GM12891 (cell line): ENCODE results near the gene NSUN7.

Source experiments
- DNase-seq: peaks from one replicate; pipeline ENCODE4 v3.0.0; 2011; ENCODE audit warnings: low spot score; ENCODE audit not compliant: insufficient read length
- FAIRE-seq: peaks from 2 replicates; lab custom pipeline; 2011; peaks lifted over from hg19 to GRCh38; lab: Jason Lieb, UNC
- PAX5 ChIP-seq: IDR thresholded peaks from 2 replicates; pipeline ENCODE4 v1.6.1; 2011; ENCODE audit warnings: low read length, moderate library complexity, mild to moderate bottlenecking; ENCODE audit not compliant: insufficient read depth, severe bottlenecking
- POLR2A ChIP-seq: IDR thresholded peaks from 2 replicates; pipeline ENCODE4 v1.6.1; 2011; ENCODE audit warnings: low read depth, low read length, control low read depth
- POLR2AphosphoS5 ChIP-seq: IDR thresholded peaks from 2 replicates; pipeline ENCODE4 v1.6.1; 2011; ENCODE audit warnings: low read depth, low read length, control low read depth
- POU2F2 ChIP-seq: IDR thresholded peaks from 2 replicates; pipeline ENCODE4 v1.6.1; 2011; ENCODE audit warnings: low read depth, mild to moderate bottlenecking, control low read depth, low read length, moderate library complexity
- SPI1 ChIP-seq: IDR thresholded peaks from 2 replicates; pipeline ENCODE4 v1.6.1; 2011; ENCODE audit warnings: low read depth, low read length, control low read depth
- TAF1 ChIP-seq: IDR thresholded peaks from 2 replicates; pipeline ENCODE4 v1.6.1; 2011; ENCODE audit warnings: low read depth, low read length, control low read depth

Gene NSUN7

GRCh38 chr4:40763228-40763716, 13.5 kb downstream of the NSUN7 start:
- peak; percentile 86 for FAIRE-seq

GRCh38 chr4:40769266-40769665, 19.5 kb downstream of the NSUN7 start:
- no peak for FAIRE-seq
- DNase-seq: no peak
- TF ChIP-seq SPI1 (no peak), POU2F2 (no peak), PAX5 (no peak), POLR2AphosphoS5 (no peak), POLR2A (no peak), TAF1 (no peak)

More at GRCh38 chr4:40763228-40763716, 13.5 kb downstream of the NSUN7 start:
- TF ChIP-seq POLR2AphosphoS5: no peak
- TF ChIP-seq TAF1: no peak
- no peak for TF ChIP-seq SPI1
- no peak for TF ChIP-seq PAX5
- peak; percentile 43; the same call in 1 of the 2 replicates for TF ChIP-seq POU2F2
- peak; percentile 33 for DNase-seq

GRCh38 chr4:40778090-40778489, 28.3 kb downstream of the NSUN7 start:
- FAIRE-seq (no peak), DNase-seq (no peak)
- TF ChIP-seq POLR2A: no peak
- no peak for TF ChIP-seq PAX5
- TF ChIP-seq POU2F2: no peak
- no peak for TF ChIP-seq TAF1
- no peak for TF ChIP-seq SPI1
- TF ChIP-seq POLR2AphosphoS5: no peak

GRCh38 chr4:40782876-40783275, 33.1 kb downstream of the NSUN7 start:
- FAIRE-seq (no peak), DNase-seq (no peak)
- no peak for TF ChIP-seq POU2F2
- no peak for TF ChIP-seq PAX5
- no peak for TF ChIP-seq TAF1
- TF ChIP-seq POLR2A: no peak
- TF ChIP-seq SPI1: no peak

GRCh38 chr4:40785727-40786126, 36.0 kb downstream of the NSUN7 start:
- FAIRE-seq (no peak), DNase-seq (no peak)
- TF ChIP-seq POLR2A: no peak
- TF ChIP-seq POU2F2: no peak
- no peak for TF ChIP-seq POLR2AphosphoS5
- TF ChIP-seq TAF1: no peak
- TF ChIP-seq PAX5: no peak
- TF ChIP-seq SPI1: no peak

GRCh38 chr4:40788331-40788730, 38.6 kb downstream of the NSUN7 start:
- FAIRE-seq: no peak
- TF ChIP-seq TAF1: no peak
- no peak for TF ChIP-seq POLR2AphosphoS5
- no peak for TF ChIP-seq SPI1
- no peak for TF ChIP-seq POLR2A
- no peak for TF ChIP-seq PAX5
- no peak for TF ChIP-seq POU2F2
- no peak for DNase-seq

- TF ChIP-seq POU2F2 (no peak), POLR2A (no peak), SPI1 (no peak), PAX5 (no peak), POLR2AphosphoS5 (no peak), TAF1 (no peak)
- FAIRE-seq (no peak), DNase-seq (no peak)
Measured at GRCh38 chr4:40789031-40789430, 39.3 kb downstream of the NSUN7 start.

GRCh38 chr4:40789771-40790170, 40.0 kb downstream of the NSUN7 start:
- FAIRE-seq (no peak), DNase-seq (no peak)
- TF ChIP-seq TAF1: no peak
- TF ChIP-seq PAX5: no peak
- no peak for TF ChIP-seq POLR2A
- no peak for TF ChIP-seq SPI1
- no peak for TF ChIP-seq POU2F2
- no peak for TF ChIP-seq POLR2AphosphoS5

GRCh38 chr4:40800064-40800463, 50.3 kb downstream of the NSUN7 start:
- DNase-seq (no peak), FAIRE-seq (peak; percentile 89)
- TF ChIP-seq POLR2A (no peak), POU2F2 (no peak), PAX5 (no peak), POLR2AphosphoS5 (no peak), SPI1 (peak; percentile 46; the same call in 1 of the 2 replicates), TAF1 (no peak)

- no peak for TF ChIP-seq POU2F2
- TF ChIP-seq PAX5: no peak
- TF ChIP-seq TAF1: no peak
- no peak for TF ChIP-seq POLR2A
- no peak for TF ChIP-seq POLR2AphosphoS5
- no peak for TF ChIP-seq SPI1
- DNase-seq: no peak
- peak; percentile 20 for FAIRE-seq
Measured at GRCh38 chr4:40804598-40804997, 54.8 kb downstream of the NSUN7 start.
